ENCODE results near the gene ACER3.
"Not testable (repeated sequence)": the region's sequence is repeated elsewhere in the genome, so short reads cannot be mapped to it uniquely, and the experiment has no call there.

ACER3 gene

DNA sequence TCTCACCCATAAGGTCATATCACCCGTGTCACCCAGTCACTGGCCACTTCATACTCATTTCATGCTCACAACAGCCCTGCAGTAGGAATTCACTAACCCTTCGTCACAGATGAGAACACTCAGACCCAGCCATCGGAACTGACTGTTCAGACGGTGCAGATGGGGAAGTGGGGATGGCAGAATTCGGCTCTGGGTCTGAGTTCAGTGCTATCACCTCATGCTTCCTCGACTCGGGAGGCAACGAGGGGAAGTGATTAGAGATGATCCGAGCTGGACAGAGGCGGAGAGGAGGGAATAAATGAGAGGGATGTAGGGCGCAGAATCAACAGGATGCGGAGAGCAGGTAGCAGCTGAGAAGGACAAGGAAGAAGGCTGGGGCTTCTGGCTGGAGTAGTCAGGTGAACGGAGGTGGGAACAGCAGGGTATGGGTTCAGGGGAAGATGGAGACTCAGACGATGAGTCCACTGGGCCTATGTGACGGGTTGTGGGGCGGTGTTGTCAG lies 178.2 kb downstream of the ACER3 start:
- DNase-seq (ENCODE audit: low read depth): no peak

DNA sequence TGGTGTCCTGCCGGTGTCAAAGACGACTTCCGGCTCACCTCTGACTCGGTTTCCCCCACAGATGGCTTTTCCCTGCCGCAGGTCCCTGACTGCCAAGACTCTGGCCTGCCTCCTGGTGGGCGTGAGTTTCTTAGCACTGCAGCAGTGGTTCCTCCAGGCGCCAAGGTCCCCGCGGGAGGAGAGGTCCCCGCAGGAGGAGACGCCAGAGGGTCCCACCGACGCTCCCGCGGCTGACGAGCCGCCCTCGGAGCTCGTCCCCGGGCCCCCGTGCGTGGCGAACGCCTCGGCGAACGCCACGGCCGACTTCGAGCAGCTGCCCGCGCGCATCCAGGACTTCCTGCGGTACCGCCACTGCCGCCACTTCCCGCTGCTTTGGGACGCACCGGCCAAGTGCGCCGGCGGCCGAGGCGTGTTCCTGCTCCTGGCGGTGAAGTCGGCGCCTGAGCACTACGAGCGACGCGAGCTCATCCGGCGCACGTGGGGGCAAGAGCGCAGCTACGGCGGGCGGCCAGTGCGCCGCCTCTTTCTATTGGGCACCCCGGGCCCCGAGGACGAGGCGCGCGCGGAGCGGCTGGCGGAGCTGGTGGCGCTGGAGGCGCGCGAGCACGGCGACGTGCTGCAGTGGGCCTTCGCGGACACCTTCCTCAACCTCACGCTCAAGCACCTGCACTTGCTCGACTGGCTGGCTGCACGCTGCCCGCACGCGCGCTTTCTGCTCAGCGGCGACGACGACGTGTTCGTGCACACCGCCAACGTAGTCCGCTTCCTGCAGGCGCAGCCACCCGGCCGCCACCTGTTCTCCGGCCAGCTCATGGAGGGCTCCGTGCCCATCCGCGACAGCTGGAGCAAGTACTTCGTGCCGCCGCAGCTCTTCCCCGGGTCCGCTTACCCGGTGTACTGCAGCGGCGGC lies 179.0 kb downstream of the ACER3 start:
- DNase-seq (ENCODE audit: low read depth): no peak

DNA sequence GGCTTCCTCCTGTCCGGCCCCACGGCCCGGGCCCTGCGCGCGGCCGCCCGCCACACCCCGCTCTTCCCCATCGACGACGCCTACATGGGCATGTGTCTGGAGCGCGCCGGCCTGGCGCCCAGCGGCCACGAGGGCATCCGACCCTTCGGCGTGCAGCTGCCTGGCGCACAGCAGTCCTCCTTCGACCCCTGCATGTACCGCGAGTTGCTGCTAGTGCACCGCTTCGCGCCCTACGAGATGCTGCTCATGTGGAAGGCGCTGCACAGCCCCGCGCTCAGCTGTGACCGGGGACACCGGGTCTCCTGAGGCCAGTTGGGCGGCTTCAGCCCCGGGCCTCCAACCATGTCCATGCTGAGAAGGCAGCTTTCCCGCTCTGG lies 179.7 kb downstream of the ACER3 start:
- no peak for DNase-seq (ENCODE audit: low read depth)

DNA sequence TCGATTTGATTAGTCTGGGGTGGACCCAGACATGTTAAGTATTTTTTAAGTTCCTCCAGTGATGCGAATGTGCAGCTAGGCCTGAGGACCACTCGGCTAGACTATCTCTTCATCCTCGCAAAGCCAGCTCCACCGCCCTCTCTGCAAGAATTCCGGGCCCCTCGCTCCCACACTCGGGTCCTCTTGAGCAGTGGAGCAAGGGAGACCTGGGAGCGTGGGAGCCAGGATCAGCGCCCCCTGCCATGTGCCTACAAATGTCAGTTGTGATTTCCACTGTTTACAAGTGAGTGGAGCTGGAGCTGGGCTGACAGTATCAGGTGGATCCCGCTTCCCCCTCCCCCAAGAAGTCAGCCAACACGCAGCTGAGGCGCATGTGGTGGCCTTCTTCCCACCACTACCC lies 180.2 kb downstream of the ACER3 start:
- no peak for DNase-seq (ENCODE audit: low read depth)

DNA sequence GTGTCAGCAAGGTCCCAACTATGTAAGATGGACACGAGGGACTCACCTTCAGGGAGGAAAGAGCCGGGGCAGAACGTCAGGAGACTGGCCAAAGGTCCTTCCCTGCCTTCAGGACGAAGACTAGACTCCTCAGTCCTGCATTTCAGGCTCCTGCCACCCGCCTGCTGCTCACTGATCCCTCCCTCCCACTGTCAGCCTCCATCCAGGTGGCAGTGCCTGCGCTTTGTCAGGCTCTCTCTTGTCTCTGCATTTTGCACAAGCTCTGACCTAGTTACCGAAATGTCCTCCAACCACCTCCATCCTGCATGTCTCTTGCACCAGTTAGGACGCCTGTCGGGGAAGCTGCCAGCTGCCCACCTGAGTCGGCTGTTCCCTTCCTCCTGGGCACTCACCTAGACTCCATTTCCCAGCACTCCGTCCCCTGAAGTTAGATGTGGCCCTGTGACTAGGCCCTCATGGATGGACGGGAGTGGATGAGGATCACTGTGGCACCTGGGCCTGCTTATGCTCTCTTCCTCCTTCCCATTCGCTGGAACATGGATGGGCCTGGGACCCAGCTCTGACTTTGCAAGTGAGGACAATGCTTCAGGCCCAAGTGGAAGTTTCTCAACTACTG lies 181.5 kb downstream of the ACER3 start:
- DNase-seq (ENCODE audit: low read depth): no peak

DNA sequence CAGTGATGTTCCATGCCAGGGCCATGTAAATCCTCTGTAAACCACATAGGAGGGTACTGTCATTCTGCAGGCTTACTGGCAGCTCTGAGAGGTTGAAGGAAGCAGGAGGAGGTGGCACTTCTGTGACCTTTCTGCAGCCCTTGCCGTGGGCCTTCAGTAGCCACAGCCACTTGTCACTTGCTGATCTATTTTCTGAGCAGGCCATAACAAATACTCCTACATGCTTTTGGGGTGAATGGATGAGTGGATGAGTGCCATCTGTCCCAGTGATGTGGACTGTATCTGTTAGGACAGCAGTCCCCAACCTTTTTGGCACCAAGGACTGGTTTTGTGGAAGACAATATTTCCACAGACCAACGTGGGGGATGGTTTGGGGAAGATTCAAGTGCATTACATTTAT lies 183.6 kb downstream of the ACER3 start:
- no peak for DNase-seq (ENCODE audit: low read depth)

DNA sequence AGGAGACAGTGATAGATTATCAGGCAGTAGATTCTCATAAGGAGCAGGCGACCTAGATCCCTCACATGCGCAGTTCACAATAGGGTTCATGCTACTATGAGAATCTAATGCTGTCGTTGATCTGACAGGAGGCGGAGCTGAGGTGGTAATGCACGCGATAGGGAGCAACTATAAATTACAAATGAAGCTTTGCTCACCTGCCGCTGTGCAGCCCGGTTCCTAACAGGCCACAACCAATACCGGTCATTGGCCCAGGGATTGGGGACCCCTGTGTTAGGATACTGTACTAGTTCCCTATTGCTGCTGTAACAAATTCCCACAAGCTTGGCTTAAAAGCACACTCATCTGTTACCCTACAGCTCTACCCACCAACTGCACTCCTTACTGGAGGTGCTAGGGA lies 184.2 kb downstream of the ACER3 start:
- no peak for DNase-seq (ENCODE audit: low read depth)

DNA sequence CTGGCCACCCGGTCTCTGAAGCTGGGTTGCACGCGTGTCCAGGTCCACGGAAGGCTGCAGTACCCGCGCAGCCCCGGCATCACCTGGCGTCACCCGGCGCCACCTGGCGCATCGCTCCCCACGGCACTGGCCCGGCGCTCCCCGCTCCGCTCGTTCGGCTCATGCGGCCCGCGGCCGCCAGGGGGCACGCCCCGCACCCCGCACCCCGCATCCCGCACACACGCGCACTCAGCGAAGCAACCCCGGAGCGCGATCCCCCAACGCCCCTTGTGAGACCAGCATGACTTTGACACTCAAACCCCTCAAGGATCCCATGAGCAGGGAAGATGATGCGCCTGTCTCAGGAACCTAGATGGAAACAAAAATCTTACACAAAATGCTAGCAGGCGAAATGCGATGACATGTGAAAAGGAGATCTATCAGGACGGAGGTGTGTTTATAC lies 185.4 kb downstream of the ACER3 start:
- DNase-seq (ENCODE audit: low read depth): no peak

DNA sequence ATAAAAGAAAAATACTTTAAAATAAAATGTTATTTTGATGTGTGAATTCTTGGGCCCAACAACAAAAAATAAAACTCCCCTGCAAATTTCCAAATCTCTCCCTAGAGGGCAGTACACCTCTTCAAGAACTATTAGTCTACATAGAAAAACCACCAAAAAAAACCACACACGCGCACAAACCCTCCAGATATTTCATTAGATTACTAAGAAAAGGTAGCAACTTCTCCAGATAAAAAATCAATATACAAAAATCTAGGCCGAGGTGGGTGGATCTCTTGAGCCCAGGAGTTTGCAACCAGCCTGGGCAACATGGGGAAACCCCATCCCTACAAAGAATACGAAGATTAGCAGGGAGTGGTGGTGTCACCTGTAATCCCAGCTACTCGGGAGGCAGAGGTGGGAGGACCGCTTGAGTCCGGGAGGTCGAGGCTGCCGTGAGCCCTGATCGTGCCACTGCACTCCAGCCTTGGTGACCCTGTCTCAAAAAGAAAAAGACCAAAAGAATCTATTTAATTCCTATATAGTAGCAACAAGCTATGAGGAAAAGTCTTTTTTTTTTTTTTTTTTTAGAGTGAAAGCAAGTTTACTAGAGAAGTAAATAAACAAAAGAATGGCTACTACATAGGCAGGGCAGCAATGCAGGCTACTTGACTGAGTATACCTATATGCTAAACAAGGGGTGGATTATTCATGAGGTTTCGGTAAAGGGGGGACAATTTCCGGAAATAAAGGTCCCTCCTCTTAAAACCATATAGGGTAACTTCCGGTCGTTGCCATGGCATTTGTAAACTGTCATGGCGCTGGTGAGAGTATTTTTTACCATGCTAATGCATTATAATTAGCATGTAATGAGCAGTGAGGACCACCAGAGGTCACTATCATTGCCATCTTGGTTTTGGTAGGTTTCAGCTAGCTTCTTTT lies 186.5 kb downstream of the ACER3 start:
- DNase-seq (ENCODE audit: low read depth): no peak

DNA sequence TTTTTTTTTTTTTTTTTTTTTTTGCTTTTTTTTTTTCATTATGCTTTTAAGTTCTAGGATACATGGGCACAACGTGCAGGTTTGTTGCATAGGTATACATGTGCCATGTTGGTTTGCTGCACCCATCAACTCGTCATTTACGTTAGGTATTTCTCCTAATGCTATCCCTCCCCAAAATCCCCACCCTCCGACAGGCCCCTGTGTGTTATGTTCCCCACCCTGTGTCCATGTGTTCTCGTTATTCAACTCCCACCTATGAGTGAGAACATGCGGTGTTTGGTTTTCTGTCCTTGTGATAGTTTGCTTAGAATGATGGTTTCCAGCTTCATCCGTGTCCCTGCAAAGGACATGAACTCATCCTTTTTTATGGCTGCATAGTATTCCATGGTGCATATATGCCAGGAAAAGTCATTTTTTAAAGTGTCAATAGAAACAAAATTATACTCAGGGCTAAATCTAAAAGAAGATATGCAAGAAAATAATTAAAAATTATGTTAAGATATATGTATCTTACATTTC lies 187.3 kb downstream of the ACER3 start:
- DNase-seq (ENCODE audit: low read depth): not testable (repeated sequence)

DNA sequence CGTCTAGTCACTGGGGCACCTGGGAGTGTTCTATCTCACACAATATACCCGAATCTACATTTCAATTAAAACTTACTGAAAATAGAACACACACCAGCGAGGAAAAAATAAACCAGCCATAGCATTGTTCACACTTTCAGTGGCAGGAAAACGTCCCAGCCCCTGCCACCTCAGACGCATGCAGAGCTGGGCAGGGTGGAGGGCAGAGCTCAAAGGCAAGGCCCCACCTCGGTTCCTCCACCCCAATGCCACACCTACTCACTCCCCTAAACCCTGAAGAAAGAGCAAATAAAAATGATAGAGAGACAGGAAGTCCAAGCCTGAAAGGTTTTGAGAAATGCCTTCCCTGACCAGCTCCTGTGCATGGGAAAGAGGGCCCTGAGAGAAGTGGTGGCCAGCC lies 188.3 kb downstream of the ACER3 start:
- DNase-seq (ENCODE audit: low read depth): no peak

DNA sequence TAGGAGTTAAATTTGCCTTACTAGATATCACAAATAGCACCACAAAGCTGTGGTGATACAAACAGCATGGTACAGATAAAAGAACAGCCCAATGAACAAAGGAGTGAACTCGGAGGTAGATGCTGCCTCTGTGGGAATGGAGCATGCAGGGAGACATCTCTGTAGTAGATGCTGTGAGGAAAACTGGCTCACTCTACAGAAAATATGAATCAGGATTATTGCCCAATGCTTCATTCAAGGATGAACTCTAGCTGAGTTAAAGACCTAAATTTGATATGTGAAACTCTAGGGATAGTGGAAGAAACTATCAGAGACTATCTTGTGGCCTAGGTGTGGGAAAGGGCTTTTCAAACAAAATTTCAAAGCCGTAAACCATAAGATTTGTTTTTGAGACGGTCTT lies 190.8 kb downstream of the ACER3 start:
- DNase-seq (ENCODE audit: low read depth): no peak

DNA sequence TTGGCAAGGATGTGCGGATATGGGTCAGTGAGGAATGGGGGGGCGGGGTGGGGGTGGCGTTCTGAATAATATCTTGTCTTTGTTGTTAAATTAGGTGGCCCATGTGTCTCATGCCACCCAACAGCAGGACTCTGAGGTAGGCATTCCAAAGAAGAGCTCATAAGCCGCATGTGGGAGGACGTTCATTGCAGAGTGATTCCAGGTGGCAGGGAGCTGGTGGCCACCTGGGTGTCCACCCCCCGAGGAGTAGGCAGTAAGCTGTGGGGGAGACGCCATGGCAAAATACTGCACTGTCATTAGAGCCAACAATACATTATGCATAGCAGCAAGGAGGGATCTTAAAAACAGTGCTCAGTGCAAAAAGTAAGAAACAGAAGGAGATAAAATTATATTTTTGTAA lies 191.8 kb downstream of the ACER3 start:
- DNase-seq (ENCODE audit: low read depth): no peak

DNA sequence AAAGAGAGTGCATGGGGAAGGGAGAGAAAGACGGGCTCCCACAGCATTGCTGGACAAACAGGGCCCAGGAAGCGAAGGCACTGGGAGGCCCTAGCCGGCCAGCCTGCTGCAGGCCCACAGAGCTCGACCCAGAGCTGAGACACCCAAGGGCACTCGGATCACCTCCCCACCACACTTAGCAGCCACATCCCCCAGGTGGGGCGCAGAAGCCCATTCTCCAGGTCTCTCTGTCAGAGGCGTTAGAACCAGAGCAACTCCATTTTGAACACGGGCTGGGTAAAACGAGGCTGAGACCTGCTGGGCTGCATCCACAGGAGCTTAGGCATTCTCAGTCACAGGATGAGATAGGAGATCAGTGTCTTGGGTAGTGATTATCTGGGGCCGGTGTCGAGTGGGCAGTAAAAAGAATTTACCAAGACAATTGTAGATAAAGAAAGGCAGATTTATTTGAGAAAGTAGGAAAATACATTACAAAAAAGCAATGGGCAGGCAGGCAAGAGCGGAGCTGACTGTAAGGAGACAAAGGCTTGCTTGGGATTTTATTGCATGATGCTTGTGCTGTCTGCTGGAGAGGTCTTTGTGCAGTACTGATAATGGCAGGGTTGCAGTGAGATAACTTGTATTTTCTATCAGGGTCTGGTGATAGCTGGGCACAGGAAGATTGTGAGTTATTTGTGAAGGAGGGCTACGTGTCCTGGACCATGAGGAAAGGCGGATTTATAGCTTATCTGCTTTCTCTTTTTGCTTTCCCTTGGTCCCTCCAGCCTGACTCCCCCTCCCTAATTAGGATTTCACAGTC lies 192.7 kb downstream of the ACER3 start:
- no peak for DNase-seq (ENCODE audit: low read depth)

DNA sequence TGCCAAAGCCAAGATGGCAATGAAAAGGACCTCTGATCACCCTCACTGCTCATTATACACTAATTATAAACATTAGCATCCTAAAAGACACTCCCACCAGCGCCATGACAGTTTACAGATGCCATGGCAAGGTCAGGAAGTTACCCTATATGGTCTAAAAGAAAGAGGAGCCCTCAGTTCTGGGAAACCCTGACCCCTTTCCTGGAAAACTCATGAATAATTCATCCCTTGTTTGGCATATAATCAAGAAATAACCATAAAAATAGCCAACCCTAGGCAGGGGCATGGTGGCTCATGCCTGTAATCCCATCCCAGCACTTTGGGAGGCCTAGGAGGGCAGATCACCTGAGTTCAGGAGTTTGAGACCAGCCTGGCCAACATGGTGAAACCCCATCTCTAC lies 193.4 kb downstream of the ACER3 start:
- no peak for DNase-seq (ENCODE audit: low read depth)

DNA sequence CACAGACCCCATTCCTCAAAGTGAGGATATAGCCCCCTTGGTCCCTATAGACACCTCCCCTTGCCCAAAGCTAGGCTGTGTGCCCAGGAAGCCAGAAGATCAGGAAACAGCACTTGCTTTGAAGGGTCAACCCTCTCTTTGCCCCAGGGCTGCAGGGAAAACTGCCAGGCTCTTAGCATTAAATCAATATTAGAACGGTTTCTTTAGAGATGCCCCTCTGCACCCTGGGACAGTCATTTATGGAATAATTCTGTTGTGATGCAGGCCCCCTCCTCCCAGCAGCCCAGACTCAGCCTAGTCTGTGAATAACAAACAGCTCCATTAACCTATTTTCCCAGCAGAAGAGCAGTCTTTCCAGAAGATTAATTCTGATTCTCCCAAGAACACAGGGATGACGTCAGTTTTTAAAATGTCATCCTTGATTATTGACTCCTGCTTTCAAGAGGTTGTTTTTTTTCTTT lies 194.4 kb downstream of the ACER3 start:
- DNase-seq (ENCODE audit: low read depth): no peak

DNA sequence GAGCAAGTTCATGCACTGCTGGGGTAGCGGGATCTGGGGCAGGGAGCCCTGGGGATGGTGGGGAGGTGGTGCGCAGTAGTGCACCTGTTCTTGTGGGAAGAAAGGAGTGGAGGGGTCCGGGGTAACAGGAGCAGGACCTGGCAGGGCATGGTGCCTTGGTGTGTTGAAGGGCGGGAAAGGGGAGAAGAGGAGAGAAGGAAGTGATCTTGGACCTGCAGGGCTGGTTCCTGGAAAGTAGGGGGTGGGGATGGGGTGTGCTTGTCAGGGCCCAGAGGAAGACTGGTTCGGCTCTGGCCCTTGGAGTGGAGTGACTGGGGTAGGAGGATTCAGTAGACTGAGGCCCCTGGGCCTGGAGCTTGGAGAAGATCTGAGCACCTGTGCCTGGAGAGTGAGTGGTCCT lies 195.2 kb downstream of the ACER3 start:
- no peak for DNase-seq (ENCODE audit: low read depth)

DNA sequence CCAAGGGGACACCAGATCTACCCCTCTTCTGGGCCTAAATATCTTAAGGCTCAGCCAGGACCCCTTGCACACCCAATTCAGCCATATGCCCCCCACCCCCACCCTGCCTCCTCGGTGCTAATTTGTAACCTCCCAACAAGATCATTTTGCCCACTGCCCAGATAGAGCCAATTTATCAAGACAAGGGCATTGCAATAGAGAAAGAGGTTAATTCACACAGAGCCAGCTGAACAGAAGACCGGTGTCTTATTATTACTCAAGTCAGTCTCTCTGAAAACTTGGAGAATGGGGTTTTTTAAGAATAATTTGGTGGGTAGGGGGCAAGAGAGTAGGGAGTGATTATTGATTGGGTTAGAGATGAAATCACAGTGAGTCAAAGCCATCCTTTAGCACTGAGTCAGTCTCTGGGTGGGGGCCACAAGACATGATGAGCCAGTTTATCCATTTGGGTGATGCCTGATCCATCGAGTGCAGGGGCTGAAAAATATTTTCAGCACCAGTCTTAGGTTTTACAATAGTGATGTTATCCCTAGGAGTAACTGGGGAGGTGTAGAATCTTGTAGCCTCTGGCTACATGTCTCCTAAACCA lies 196.2 kb downstream of the ACER3 start:
- DNase-seq (ENCODE audit: low read depth): no peak

DNA sequence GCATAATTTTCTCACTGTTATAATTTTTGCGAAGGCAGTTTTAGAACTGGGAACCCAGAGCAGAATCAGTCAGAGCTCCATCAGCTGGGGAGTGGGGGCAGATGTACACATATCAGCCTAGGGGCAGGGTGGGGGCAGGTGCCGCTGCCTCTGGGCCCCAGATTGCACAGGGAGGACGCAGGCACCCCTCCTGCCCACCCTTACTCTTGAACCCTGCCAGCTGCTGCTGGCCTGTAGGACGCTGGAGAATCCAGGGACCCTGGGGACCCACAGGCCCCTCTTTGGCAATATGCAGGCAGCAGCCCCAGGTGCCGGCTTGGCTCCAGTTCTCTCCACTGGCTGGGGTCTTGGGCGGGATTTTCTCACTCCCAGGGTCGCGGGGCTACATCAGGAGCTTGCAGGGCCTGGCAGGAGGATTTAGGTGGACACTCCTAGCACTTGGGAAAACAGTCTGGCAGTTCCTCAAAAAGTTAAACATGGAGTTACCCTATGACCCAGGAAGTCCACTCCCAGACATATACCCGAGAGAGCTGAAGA lies 197.3 kb downstream of the ACER3 start:
- no peak for DNase-seq (ENCODE audit: low read depth)

DNA sequence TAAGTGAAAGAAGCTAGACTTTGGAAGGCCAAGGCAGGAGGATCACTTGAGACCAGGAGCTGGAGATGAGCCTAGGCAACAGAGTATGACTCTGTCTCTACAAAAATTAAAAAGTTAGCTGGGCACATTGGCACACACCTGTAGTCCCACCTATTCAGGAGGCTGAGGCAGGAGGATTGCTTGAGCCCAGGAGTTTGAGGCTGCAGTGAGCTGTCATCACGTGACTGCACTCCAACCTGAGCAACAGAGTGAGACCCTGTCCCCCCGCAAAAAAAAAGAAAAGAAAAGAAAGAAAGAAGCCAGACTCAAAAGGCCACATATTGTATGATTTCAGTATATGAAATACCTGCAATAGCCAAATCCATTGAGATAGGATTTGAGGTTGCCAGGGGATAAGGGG lies 198.2 kb downstream of the ACER3 start:
- no peak for DNase-seq (ENCODE audit: low read depth)

DNA sequence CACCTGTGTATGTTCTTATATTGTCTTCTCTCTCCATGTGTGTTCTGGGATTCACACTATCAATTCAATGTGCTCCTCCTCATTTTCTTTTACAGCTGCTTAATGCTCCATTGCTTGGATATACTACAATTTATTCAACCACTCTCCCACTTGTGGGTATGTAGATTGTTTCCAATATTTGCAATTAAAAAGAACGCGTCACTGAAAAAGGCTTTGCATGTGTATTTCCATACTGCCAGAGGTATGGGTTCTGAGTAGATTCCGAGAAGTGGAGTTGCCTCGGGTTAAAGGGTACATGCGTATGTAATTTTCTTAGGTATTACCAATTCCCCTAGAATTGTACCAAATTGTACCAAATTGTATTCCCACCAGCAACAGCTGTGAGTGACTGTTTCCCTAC lies 199.1 kb downstream of the ACER3 start:
- DNase-seq (ENCODE audit: low read depth): no peak

All from stimulated activated CD8-positive, alpha-beta memory T cell treated with anti-CD3 and anti-CD28 coated beads, Interleukin-7, amount 100 ng/mL, for 24 hours (primary cell).